Ascending aorta (tissue), 2 donors: ENCODE results near the gene TTC21A. TPM values are rescaled to one million over a fixed set of nuclear protein-coding genes. Genes with fewer than 3 reads are reported as not detected.

ENCODE experiments used
- DNase-seq, 2 donors: peaks; one replicate each; pipeline ENCODE4 v3.0.0-alpha.2; 2019; ENCODE audit warnings: low spot score in 2 of 2
- H3K27ac ChIP-seq, 2 donors: fragments of 200-600 bp; sonication (generic); one replicate each; pipeline ENCODE4 v1.5.1; 2016 to 2017; ENCODE audit warnings: mild to moderate bottlenecking in 1 of 2
- H3K27me3 ChIP-seq: fragments of 200-600 bp; sonication (generic); one replicate; pipeline ENCODE4 v1.5.1; 2017
- H3K36me3 ChIP-seq, 2 donors: fragments of 200-600 bp; sonication (generic); one replicate each; pipeline ENCODE4 v1.5.1; 2016
- H3K4me1 ChIP-seq, 2 donors: fragments of 200-600 bp; sonication (generic); one replicate each; pipeline ENCODE4 v1.5.1; 2016 to 2017; ENCODE audit warnings: mild to moderate bottlenecking in 1 of 2
- H3K4me3 ChIP-seq, 2 donors: fragments of 200-600 bp; sonication (generic); one replicate each; pipeline ENCODE4 v1.5.1; 2016 to 2017; ENCODE audit warnings: mild to moderate bottlenecking in 1 of 2
- H3K9me3 ChIP-seq, 2 donors: fragments of 200-600 bp; sonication (generic); one replicate each; pipeline ENCODE4 v1.5.1; 2016
- CTCF ChIP-seq, 3 experiments: fragments of 200-600 bp in 2 of 3; fragments of 450-650 bp in 1 of 3; sonication (generic) in 2 of 3; IDR thresholded peaks; one replicate each; pipeline ENCODE4 v1.5.1; 2016 to 2019; ENCODE audit warnings: antibody characterized with exemption in 3 of 3, mild to moderate bottlenecking in 1 of 3, moderate library complexity in 1 of 3
- intact Hi-C: fragments of 100-400 bp; cut with DNase I; formaldehyde crosslinking; loops from one replicate; pipeline ENCODE4 v1.15.1; 2023
- total RNA-seq: library from RNA; depleted of rRNA; stranded (reverse); fragments of >200 nt; gene quantifications from one replicate; pipeline ENCODE4 v1.1.0, GENCODE V29; 2016

Gene TTC21A
- total RNA-seq, 1 donor from 2014 or later: 0.43 TPM

- Histone ChIP-seq H3K4me3 (peak overlapping the region; percentile 82 to 91), H3K36me3 (peaks cover 4 to 5% of the 10 kb centered on the region in 2 donors), H3K27me3 (no peaks in the 10 kb centered on the region), H3K4me1 (peaks cover 38 to 45% of the 10 kb centered on the region in 2 donors), H3K9me3 (no peaks in the 10 kb centered on the region), H3K27ac (peak overlapping the region; percentile 97 to 99)
- TF ChIP-seq CTCF (IDR thresholded peaks at IDR 0.05): no peak
- intact Hi-C loops: no loop called here
- DNase-seq: peak; percentile 84 to 98
These were observed 43.5 kb downstream of the TTC21A start for GRCh38 chr3:39150803-39151631.

GRCh38 chr3:39153977-39154279 lies 46.4 kb downstream of the TTC21A start:
- Histone ChIP-seq H3K27ac (peak overlapping the region; percentile 89 to 99), H3K27me3 (no peaks in the 10 kb centered on the region), H3K36me3 (no peaks in the 10 kb centered on the region), H3K4me1 (peaks cover 15 to 17% of the 10 kb centered on the region in 2 donors), H3K4me3 (peak overlapping the region; percentile 82 to 91), H3K9me3 (no peaks in the 10 kb centered on the region)
- no peak for TF ChIP-seq CTCF (IDR thresholded peaks at IDR 0.05)
- intact Hi-C loops: no loop called here
- DNase-seq: no peak

DNA sequence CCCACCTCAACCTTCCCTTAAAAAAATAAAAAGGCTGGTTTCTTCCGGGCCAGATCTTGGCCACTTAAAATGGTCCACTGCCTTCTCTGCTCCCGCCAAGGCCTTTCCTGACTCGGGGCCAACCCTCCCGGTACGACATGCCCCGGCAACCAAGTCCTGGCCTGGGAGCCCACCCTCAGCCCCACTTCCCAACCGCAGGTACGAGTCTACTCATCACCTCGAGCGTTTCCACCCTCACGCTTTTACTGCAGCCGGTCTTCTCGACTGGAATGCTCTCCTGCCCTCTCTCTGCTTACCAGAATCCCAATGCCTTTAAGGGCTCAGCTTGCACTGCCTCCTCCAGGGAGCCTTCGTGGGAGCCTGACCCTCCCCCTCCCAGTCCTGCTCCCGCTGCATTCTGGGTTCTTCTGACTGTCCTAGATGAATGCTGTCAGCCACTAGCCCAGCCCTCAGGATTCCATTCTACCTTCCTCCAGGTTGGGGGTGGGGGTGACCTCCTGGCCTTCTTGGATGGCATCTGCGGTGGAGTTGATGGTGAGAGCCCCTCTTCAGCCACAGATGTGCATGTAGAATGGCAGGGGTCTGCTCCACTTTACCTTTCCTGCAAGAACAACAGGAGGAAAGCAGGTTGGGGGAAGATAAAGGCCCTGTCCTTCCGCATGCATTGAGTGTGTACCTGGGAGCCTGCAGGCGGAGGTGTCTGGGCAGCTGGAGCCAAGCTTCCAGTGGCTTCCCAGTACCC lies 47.0 kb downstream of the TTC21A start:
- Histone ChIP-seq H3K27me3 (no peaks in the 10 kb centered on the region), H3K4me1 (peaks cover 12% of the 10 kb centered on the region in 2 donors), H3K9me3 (no peaks in the 10 kb centered on the region), H3K4me3 (peak overlapping the region in 1 of 2 donors; percentile 91), H3K27ac (peak overlapping the region; percentile 89 to 99), H3K36me3 (no peaks in the 10 kb centered on the region)
- DNase-seq: no peak
- no peak for TF ChIP-seq CTCF (IDR thresholded peaks at IDR 0.05)
- intact Hi-C loops: no loop called here

DNA sequence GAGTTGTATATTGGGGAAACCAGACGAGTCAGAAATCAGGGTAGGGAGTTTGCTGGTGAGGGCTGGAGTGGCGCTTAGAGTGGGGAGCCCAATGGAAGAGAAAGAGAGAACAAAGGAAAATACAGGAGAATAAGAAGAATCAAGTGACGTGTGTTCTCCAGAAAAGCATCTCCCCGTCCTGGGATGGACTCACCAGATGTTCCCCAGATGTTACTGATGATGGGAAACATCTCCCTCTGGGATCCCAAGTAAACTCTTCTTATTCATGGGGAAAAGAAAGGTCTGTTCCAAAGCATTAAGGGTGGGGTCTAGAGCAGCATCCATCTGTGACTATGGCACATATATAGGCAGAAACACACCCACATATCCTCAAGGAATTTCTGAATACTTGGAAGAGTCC lies 48.9 kb downstream of the TTC21A start:
- no peaks in the 10 kb centered on the region for H3K27me3 ChIP-seq
- no peaks in the 10 kb centered on the region for H3K36me3 ChIP-seq
- no peak for TF ChIP-seq CTCF (IDR thresholded peaks at IDR 0.05)
- no peak overlapping the region for H3K27ac ChIP-seq
- DNase-seq: no peak
- intact Hi-C loops: no loop called here
- no peaks in the 10 kb centered on the region for H3K9me3 ChIP-seq
- H3K4me1 ChIP-seq: peaks cover 0 to 2% of the 10 kb centered on the region in 2 donors
- no peak overlapping the region for H3K4me3 ChIP-seq

DNA sequence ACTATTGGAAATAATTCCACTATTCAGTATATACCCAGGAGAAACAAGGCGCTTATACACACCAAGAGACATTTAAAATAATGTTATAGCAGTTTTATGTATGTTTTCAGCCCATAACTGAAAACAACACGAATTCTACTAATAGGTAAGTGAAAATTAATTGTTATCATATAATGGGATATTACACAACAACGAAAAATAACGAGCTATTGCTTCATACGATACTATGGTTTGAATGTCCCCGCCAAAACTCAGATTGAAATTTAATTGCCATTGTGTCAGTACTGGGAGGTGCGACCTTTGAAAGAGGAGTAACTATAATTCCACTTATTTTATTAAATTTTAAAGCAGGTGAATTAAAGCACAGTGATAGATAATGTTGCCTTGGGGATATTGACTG lies 49.9 kb downstream of the TTC21A start:
- Histone ChIP-seq H3K4me1 (peaks cover 0 to 2% of the 10 kb centered on the region in 2 donors), H3K4me3 (no peak overlapping the region), H3K9me3 (no peaks in the 10 kb centered on the region), H3K27ac (no peak overlapping the region), H3K27me3 (no peaks in the 10 kb centered on the region), H3K36me3 (no peaks in the 10 kb centered on the region)
- TF ChIP-seq CTCF (IDR thresholded peaks at IDR 0.05): no peak
- no peak for DNase-seq
- intact Hi-C loops: no loop called here
